NCI-H1048 (cell line): ENCODE results near the gene KLHDC7B.
A peak's percentile ranks its signal among the peaks of the same experiment; 100 is the strongest.

Experiments
- DNase-seq: peaks from one replicate; lab custom pipeline; 2025; lab: John Stamatoyannopoulos, UW

KLHDC7B gene

GRCh38 chr22:50573491-50574382 is 28.0 kb downstream of the KLHDC7B start:
- DNase-seq: no peak

GRCh38 chr22:50574383-50574755 is 28.7 kb downstream of the KLHDC7B start:
- no peak for DNase-seq

GRCh38 chr22:50575426-50575941 is 29.8 kb downstream of the KLHDC7B start:
- DNase-seq: no peak

GRCh38 chr22:50576070-50576469 is 30.4 kb downstream of the KLHDC7B start:
- no peak for DNase-seq

- no peak for DNase-seq
These were observed 31.4 kb downstream of the KLHDC7B start for GRCh38 chr22:50576806-50577696.

GRCh38 chr22:50577697-50577986 is 31.9 kb downstream of the KLHDC7B start:
- no peak for DNase-seq

- no peak for DNase-seq
These were observed 32.5 kb downstream of the KLHDC7B start, which contains the start of gene CPT1B for GRCh38 chr22:50577987-50578775. Gene CPT1B (minus strand): TSS chr22:50578427. CDS start chr22:50577915, 512 bp downstream.

- DNase-seq: no peak
These were observed 33.1 kb downstream of the KLHDC7B start for GRCh38 chr22:50578776-50579310.

GRCh38 chr22:50579752-50580151 is 34.1 kb downstream of the KLHDC7B start:
- no peak for DNase-seq

- no peak for DNase-seq
These were observed 35.6 kb downstream of the KLHDC7B start for GRCh38 chr22:50581031-50581949.

- no peak for DNase-seq
These were observed 36.3 kb downstream of the KLHDC7B start for GRCh38 chr22:50581950-50582492.

GRCh38 chr22:50582493-50583293 is 37.0 kb downstream of the KLHDC7B start, which contains the start of gene CHKB:
Gene CHKB (minus strand): TSS chr22:50582849. CDS start chr22:50582781, 68 bp downstream.
- DNase-seq: peak; percentile 96

GRCh38 chr22:50583294-50583861 is 37.7 kb downstream of the KLHDC7B start:
- DNase-seq: no peak

GRCh38 chr22:50584106-50585096 is 38.7 kb downstream of the KLHDC7B start:
- DNase-seq: no peak

- DNase-seq: no peak
These were observed 39.5 kb downstream of the KLHDC7B start for GRCh38 chr22:50585238-50585637.

- no peak for DNase-seq
These were observed 40.1 kb downstream of the KLHDC7B start for GRCh38 chr22:50585781-50586180.

- no peak for DNase-seq
These were observed 40.7 kb downstream of the KLHDC7B start for GRCh38 chr22:50586416-50586815.

- DNase-seq: no peak
These were observed 41.7 kb downstream of the KLHDC7B start for GRCh38 chr22:50587407-50587806.
